ENCODE measurements around the gene POU3F2. TPM values are rescaled to one million over a fixed set of nuclear protein-coding genes. Genes with fewer than 3 reads are reported as not detected.
A peak's percentile ranks its signal among the peaks of the same experiment; 100 is the strongest.

The POU3F2 gene
- 0.05 TPM in 1 of 3 replicates, not detected in the others for total RNA-seq
- long read RNA-seq, full-length matches to known transcripts, result 1 of 1 reads
- long read RNA-seq, partial matches to known transcripts, result 0 of 1 reads
- long read RNA-seq, other reads (novel, unspliced or antisense), result 0 of 1 reads

DNA sequence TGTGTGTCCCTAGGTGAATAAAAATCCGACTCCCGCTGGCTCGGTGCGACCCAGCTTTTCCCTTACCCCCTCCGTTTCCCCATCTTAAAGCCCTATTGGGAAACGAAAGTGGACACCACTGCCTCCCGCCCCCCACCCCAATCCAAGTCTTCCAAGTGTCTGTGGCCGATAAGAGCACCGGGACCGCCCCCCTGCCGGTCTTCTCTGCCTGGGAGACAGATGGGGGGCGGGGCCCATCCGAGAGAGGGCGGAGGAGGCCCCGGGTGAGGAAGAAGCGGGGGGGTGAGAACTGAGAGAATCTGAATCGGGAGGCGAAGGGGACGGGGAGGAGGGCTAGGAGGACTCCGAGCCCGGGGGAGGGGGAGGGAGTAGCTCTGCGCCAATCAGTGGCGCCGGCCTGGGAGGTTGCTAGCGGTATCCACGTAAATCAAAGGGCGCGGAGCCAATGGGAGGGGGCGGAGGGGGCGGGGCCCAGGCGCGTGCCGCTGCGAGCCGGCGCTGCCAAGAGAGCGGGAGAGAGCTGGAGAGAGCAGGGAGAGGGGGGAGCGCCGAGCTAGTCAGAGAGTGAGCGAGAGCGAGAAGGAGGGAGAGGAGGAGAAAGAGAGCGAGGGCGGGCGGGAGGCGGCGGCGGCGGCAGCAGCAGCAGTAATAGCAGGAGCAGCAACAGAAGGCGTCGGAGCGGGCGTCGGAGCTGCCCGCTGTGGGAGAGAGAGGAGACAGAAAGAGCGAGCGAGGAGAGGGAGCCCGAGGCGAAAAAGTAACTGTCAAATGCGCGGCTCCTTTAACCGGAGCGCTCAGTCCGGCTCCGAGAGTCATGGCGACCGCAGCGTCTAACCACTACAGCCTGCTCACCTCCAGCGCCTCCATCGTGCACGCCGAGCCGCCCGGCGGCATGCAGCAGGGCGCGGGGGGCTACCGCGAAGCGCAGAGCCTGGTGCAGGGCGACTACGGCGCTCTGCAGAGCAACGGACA is at the start of gene POU3F2:
Gene POU3F2 (plus strand): TSS at position 515 of the 972 bp plus-strand sequence. CDS start 300 bp downstream, at position 815.
- H3K27me3 Mint-ChIP-seq (ENCODE audit: low read depth), result peaks cover 71% of the 10 kb centered on the region
- no peaks in the 10 kb centered on the region for H3K9me3 Mint-ChIP-seq (ENCODE audit: low read depth)
- TF ChIP-seq, protein P1, sequence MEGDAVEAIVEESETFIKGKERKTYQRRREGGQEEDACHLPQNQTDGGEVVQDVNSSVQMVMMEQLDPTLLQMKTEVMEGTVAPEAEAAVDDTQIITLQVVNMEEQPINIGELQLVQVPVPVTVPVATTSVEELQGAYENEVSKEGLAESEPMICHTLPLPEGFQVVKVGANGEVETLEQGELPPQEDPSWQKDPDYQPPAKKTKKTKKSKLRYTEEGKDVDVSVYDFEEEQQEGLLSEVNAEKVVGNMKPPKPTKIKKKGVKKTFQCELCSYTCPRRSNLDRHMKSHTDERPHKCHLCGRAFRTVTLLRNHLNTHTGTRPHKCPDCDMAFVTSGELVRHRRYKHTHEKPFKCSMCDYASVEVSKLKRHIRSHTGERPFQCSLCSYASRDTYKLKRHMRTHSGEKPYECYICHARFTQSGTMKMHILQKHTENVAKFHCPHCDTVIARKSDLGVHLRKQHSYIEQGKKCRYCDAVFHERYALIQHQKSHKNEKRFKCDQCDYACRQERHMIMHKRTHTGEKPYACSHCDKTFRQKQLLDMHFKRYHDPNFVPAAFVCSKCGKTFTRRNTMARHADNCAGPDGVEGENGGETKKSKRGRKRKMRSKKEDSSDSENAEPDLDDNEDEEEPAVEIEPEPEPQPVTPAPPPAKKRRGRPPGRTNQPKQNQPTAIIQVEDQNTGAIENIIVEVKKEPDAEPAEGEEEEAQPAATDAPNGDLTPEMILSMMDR (IDR thresholded peaks at IDR 0.05), result no peak
- H3K4me1 Mint-ChIP-seq (ENCODE audit: low read depth), result peaks cover 38% of the 10 kb centered on the region
- peak within 1 kb of the TSS; percentile 75 for H3K4me3 Mint-ChIP-seq (ENCODE audit: unreplicated experiment)
- peak; percentile 91 for DNase-seq (ENCODE audit: low spot score)
- H3K27ac Mint-ChIP-seq (ENCODE audit: unreplicated experiment), result peak within 1 kb of the TSS; percentile 63
- H3K36me3 Mint-ChIP-seq (ENCODE audit: low read depth), result no peaks in the 10 kb centered on the region

DNA sequence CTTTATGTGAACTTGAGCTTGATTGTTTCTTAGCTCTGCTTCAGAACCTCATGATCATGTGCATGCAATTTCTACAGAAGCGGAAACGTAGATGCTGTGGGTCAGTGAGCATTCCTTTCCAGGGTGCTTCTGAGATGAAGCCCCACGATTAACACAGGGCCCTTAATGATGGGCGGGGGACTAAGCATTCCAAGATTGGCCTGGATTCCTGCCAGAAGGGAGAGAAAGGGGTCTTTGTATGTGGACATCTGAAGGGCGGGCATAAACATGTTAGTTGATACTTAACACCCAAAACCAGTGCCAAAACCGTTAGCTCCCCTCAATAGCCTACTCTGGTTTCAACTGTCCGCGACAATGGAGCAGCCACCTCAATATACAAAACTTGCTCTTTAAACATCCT is 46.9 kb upstream of the POU3F2 start:
- no peak for DNase-seq (ENCODE audit: low spot score)
- no peak overlapping the region for H3K27ac Mint-ChIP-seq (ENCODE audit: unreplicated experiment)
- no peaks in the 10 kb centered on the region for H3K36me3 Mint-ChIP-seq (ENCODE audit: low read depth)
- no peak overlapping the region for H3K4me3 Mint-ChIP-seq (ENCODE audit: unreplicated experiment)
- H3K9me3 Mint-ChIP-seq (ENCODE audit: low read depth), result no peaks in the 10 kb centered on the region
- peaks cover 17% of the 10 kb centered on the region for H3K27me3 Mint-ChIP-seq (ENCODE audit: low read depth)
- TF ChIP-seq, protein P1 (IDR thresholded peaks at IDR 0.05), result no peak
- H3K4me1 Mint-ChIP-seq (ENCODE audit: low read depth), result peaks cover 11% of the 10 kb centered on the region

DNA sequence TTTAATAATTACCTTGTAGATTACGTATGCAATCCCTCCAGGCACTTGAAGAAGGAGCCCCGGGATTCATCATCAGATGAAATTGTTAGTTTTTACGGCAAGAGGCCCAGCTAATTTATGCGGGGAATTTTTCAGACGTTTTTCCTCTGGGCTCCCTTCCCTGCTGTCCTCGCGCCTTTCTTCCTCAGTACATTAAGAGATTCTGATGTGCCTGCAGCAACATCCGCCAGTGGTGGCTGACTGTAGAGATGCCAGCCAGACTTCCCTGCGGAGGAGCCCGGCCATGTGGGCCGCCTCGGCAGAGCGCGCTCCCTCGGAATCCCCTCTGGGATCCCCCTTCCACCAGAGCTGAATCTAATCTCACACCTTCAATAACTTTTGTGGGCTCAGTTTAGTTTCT is 46.4 kb upstream of the POU3F2 start:
- Mint-ChIP-seq H3K27me3 (ENCODE audit: low read depth) (peaks cover 12% of the 10 kb centered on the region), H3K36me3 (ENCODE audit: low read depth) (no peaks in the 10 kb centered on the region), H3K4me1 (ENCODE audit: low read depth) (peaks cover 11% of the 10 kb centered on the region), H3K27ac (ENCODE audit: unreplicated experiment) (peak overlapping the region; percentile 3), H3K4me3 (ENCODE audit: unreplicated experiment) (no peak overlapping the region), H3K9me3 (ENCODE audit: low read depth) (no peaks in the 10 kb centered on the region)
- TF ChIP-seq, protein P1 (IDR thresholded peaks at IDR 0.05), result no peak
- DNase-seq (ENCODE audit: low spot score), result no peak

DNA sequence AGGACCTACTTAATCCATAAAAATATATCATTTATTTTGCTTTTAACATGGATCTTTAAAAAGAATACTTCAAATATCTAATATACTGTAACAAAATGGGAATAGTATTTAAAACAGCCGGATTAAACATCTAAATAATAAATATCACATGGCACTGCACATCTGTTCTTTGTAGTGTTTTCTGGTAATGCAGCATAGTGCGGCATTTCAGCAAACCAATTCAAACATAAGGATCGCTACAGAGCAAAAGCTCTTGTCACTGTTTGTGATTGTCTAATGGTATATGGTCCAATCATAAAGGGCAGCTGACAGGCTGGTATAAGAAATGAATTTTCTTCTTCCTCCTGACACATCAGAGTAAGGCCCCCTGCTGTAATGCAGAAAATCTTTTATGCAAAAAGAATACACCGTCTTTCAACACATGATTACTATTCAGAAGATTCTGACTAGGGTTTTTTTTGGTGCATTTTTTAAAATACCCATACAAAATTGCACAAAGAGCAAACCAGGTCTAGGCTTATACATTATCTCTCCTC is 40.0 kb upstream of the POU3F2 start:
- Mint-ChIP-seq H3K27ac (ENCODE audit: unreplicated experiment) (no peak overlapping the region), H3K4me1 (ENCODE audit: low read depth) (no peaks in the 10 kb centered on the region), H3K9me3 (ENCODE audit: low read depth) (no peaks in the 10 kb centered on the region), H3K27me3 (ENCODE audit: low read depth) (no peaks in the 10 kb centered on the region), H3K4me3 (ENCODE audit: unreplicated experiment) (no peak overlapping the region), H3K36me3 (ENCODE audit: low read depth) (no peaks in the 10 kb centered on the region)
- DNase-seq (ENCODE audit: low spot score), result no peak
- TF ChIP-seq, protein P1 (IDR thresholded peaks at IDR 0.05), result no peak

DNA sequence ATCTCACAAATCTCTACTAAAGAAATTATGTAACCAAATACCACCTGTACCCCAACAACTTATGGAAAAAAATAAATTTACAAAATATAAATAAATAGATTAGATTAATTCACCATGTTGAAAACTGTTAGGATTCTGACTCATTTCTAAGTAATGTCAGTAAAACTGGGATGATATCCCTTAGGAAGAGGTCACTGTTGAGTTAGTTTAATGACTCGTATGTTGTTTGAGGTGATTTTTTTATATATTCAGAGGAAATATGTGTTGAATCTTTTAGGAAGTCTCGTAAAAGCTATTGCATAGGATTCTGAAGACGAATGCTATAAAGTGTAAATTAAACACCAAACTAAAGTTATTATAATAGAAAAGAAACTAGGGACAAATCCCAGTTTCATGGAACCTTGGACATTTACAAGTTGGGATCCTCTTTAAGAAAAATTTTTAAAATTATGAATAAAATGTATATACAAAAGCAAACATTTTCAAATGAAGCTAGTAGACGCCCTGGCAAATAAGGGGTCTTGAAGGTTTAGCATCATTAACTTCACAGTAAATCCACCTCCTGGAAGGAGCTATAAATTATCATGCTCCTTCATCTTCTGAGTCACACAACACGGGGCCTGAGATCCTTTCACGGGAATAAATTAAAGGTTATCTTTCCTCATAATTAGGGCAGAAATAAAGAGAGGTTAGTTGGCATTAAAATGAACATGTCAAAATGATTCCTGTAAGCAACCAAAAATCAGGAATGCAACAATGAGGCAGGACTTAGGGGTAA is 37.0 kb upstream of the POU3F2 start:
- Mint-ChIP-seq H3K27ac (ENCODE audit: unreplicated experiment) (no peak overlapping the region), H3K36me3 (ENCODE audit: low read depth) (no peaks in the 10 kb centered on the region), H3K27me3 (ENCODE audit: low read depth) (no peaks in the 10 kb centered on the region)

More for the DNA sequence above, 37.0 kb upstream of the POU3F2 start:
- TF ChIP-seq, protein P1 (IDR thresholded peaks at IDR 0.05), result no peak
- no peak for DNase-seq (ENCODE audit: low spot score)
- no peak overlapping the region for H3K4me3 Mint-ChIP-seq (ENCODE audit: unreplicated experiment)
- H3K4me1 Mint-ChIP-seq (ENCODE audit: low read depth), result no peaks in the 10 kb centered on the region
- no peaks in the 10 kb centered on the region for H3K9me3 Mint-ChIP-seq (ENCODE audit: low read depth)
